ENCODE results near the gene BCAN.

DNA sequence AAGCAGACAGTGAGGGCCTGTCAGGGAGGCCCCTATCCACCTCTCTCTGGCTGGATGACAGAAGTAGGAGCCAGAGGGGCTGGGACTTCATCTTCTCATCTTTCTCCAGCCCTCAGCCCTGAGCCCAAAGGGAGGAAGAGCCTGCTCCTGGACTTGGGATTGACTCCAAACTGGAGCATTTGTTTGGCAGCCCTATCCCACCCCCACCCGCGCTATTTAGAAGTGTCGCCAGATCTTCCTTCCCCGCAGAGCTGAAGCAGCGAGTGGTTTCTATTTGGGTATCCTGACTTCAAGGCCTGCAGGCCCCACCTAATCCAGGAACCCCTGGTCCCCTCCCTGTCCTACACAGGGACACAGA is 25.7 kb downstream of the BCAN start:
- TF ChIP-seq, protein P1, sequence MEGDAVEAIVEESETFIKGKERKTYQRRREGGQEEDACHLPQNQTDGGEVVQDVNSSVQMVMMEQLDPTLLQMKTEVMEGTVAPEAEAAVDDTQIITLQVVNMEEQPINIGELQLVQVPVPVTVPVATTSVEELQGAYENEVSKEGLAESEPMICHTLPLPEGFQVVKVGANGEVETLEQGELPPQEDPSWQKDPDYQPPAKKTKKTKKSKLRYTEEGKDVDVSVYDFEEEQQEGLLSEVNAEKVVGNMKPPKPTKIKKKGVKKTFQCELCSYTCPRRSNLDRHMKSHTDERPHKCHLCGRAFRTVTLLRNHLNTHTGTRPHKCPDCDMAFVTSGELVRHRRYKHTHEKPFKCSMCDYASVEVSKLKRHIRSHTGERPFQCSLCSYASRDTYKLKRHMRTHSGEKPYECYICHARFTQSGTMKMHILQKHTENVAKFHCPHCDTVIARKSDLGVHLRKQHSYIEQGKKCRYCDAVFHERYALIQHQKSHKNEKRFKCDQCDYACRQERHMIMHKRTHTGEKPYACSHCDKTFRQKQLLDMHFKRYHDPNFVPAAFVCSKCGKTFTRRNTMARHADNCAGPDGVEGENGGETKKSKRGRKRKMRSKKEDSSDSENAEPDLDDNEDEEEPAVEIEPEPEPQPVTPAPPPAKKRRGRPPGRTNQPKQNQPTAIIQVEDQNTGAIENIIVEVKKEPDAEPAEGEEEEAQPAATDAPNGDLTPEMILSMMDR (IDR thresholded peaks at IDR 0.05) = no peak
- no peak for TF ChIP-seq POLR2A (IDR thresholded peaks at IDR 0.05; ENCODE audit: low read depth)
- peak in 1 of 2 donors; percentile 27 for TF ChIP-seq POLR2AphosphoS5 (IDR thresholded peaks at IDR 0.05)
- no peak for TF ChIP-seq EP300 (IDR thresholded peaks at IDR 0.05)
